ENCODE measurements around the gene DUSP15.

Gene DUSP15

GRCh38 chr20:31840906-31841816, 29.2 kb downstream of the DUSP15 start:
- no peaks in the 10 kb centered on the region for H3K36me3 Mint-ChIP-seq
- no peaks in the 10 kb centered on the region for H3K9me3 Mint-ChIP-seq
- peaks cover 11% of the 10 kb centered on the region for H3K4me1 Mint-ChIP-seq
- no peak for ATAC-seq
- H3K4me3 Mint-ChIP-seq, result no peak overlapping the region
- H3K27me3 Mint-ChIP-seq, result no peaks in the 10 kb centered on the region
- H3K27ac Mint-ChIP-seq, result no peak overlapping the region

- H3K9me3 Mint-ChIP-seq, result no peaks in the 10 kb centered on the region
- no peak for ATAC-seq
- peaks cover 20% of the 10 kb centered on the region for H3K4me1 Mint-ChIP-seq
- H3K36me3 Mint-ChIP-seq, result no peaks in the 10 kb centered on the region
- H3K4me3 Mint-ChIP-seq, result no peak overlapping the region
- no peaks in the 10 kb centered on the region for H3K27me3 Mint-ChIP-seq
- H3K27ac Mint-ChIP-seq, result no peak overlapping the region
Measured at GRCh38 chr20:31839782-31840487, 30.4 kb downstream of the DUSP15 start.

- H3K4me1 Mint-ChIP-seq, result peaks cover 20% of the 10 kb centered on the region
- no peaks in the 10 kb centered on the region for H3K27me3 Mint-ChIP-seq
- H3K9me3 Mint-ChIP-seq, result no peaks in the 10 kb centered on the region
- no peaks in the 10 kb centered on the region for H3K36me3 Mint-ChIP-seq
- no peak overlapping the region for H3K27ac Mint-ChIP-seq
- ATAC-seq, result no peak
- H3K4me3 Mint-ChIP-seq, result no peak overlapping the region
Measured at GRCh38 chr20:31838646-31839292, 31.6 kb downstream of the DUSP15 start.

- H3K4me1 Mint-ChIP-seq, result peaks cover 19% of the 10 kb centered on the region
- no peak for ATAC-seq
- no peaks in the 10 kb centered on the region for H3K36me3 Mint-ChIP-seq
- peaks cover 6% of the 10 kb centered on the region for H3K27me3 Mint-ChIP-seq
- no peak overlapping the region for H3K27ac Mint-ChIP-seq
- H3K4me3 Mint-ChIP-seq, result no peak overlapping the region
- H3K9me3 Mint-ChIP-seq, result no peaks in the 10 kb centered on the region
Measured at GRCh38 chr20:31837896-31838397, 32.4 kb downstream of the DUSP15 start.

GRCh38 chr20:31836853-31837608, 33.3 kb downstream of the DUSP15 start:
- Mint-ChIP-seq H3K27me3 (peaks cover 9% of the 10 kb centered on the region), H3K4me3 (no peak overlapping the region), H3K4me1 (peaks cover 13% of the 10 kb centered on the region), H3K36me3 (no peaks in the 10 kb centered on the region), H3K27ac (no peak overlapping the region), H3K9me3 (no peaks in the 10 kb centered on the region)
- no peak for ATAC-seq

- H3K36me3 Mint-ChIP-seq, result no peaks in the 10 kb centered on the region
- no peaks in the 10 kb centered on the region for H3K9me3 Mint-ChIP-seq
- H3K4me1 Mint-ChIP-seq, result peaks cover 13% of the 10 kb centered on the region
- no peak overlapping the region for H3K27ac Mint-ChIP-seq
- ATAC-seq, result peak; percentile 78
- H3K27me3 Mint-ChIP-seq, result peaks cover 9% of the 10 kb centered on the region
- H3K4me3 Mint-ChIP-seq, result no peak overlapping the region
Measured at GRCh38 chr20:31835977-31836852, 34.1 kb downstream of the DUSP15 start.

GRCh38 chr20:31835554-31835953, 34.8 kb downstream of the DUSP15 start:
- H3K27me3 Mint-ChIP-seq, result peaks cover 9% of the 10 kb centered on the region
- ATAC-seq, result peak; percentile 4
- peaks cover 13% of the 10 kb centered on the region for H3K4me1 Mint-ChIP-seq
- H3K9me3 Mint-ChIP-seq, result no peaks in the 10 kb centered on the region
- no peak overlapping the region for H3K27ac Mint-ChIP-seq
- H3K4me3 Mint-ChIP-seq, result no peak overlapping the region
- H3K36me3 Mint-ChIP-seq, result no peaks in the 10 kb centered on the region

- no peaks in the 10 kb centered on the region for H3K9me3 Mint-ChIP-seq
- no peak for ATAC-seq
- no peak overlapping the region for H3K4me3 Mint-ChIP-seq
- no peaks in the 10 kb centered on the region for H3K36me3 Mint-ChIP-seq
- H3K4me1 Mint-ChIP-seq, result peaks cover 20% of the 10 kb centered on the region
- no peak overlapping the region for H3K27ac Mint-ChIP-seq
- peaks cover 9% of the 10 kb centered on the region for H3K27me3 Mint-ChIP-seq
Measured at GRCh38 chr20:31833931-31834521, 36.3 kb downstream of the DUSP15 start.

GRCh38 chr20:31833130-31833930, 37.0 kb downstream of the DUSP15 start:
- H3K27ac Mint-ChIP-seq, result no peak overlapping the region

GRCh38 chr20:31831771-31832306, 38.5 kb downstream of the DUSP15 start:
- no peak for ATAC-seq
- Mint-ChIP-seq H3K27ac (no peak overlapping the region), H3K4me3 (no peak overlapping the region), H3K27me3 (peaks cover 9% of the 10 kb centered on the region), H3K36me3 (no peaks in the 10 kb centered on the region), H3K9me3 (no peaks in the 10 kb centered on the region), H3K4me1 (peaks cover 20% of the 10 kb centered on the region)

More at GRCh38 chr20:31833130-31833930, 37.0 kb downstream of the DUSP15 start:
- Mint-ChIP-seq H3K4me3 (no peak overlapping the region), H3K4me1 (peaks cover 20% of the 10 kb centered on the region), H3K36me3 (no peaks in the 10 kb centered on the region), H3K27me3 (peaks cover 9% of the 10 kb centered on the region), H3K9me3 (no peaks in the 10 kb centered on the region)
- no peak for ATAC-seq

GRCh38 chr20:31831211-31831610, 39.1 kb downstream of the DUSP15 start:
- Mint-ChIP-seq H3K27me3 (peaks cover 9% of the 10 kb centered on the region), H3K9me3 (no peaks in the 10 kb centered on the region), H3K36me3 (no peaks in the 10 kb centered on the region), H3K4me3 (no peak overlapping the region), H3K4me1 (peaks cover 16% of the 10 kb centered on the region), H3K27ac (no peak overlapping the region)
- ATAC-seq, result no peak

- H3K27me3 Mint-ChIP-seq, result peaks cover 9% of the 10 kb centered on the region
- no peak for ATAC-seq
- H3K27ac Mint-ChIP-seq, result no peak overlapping the region
Measured at GRCh38 chr20:31830406-31830981, 39.8 kb downstream of the DUSP15 start.

More at GRCh38 chr20:31830406-31830981, 39.8 kb downstream of the DUSP15 start:
- Mint-ChIP-seq H3K4me3 (no peak overlapping the region), H3K9me3 (no peaks in the 10 kb centered on the region), H3K4me1 (peaks cover 9% of the 10 kb centered on the region), H3K36me3 (no peaks in the 10 kb centered on the region)
